ENCODE measurements around the gene MBD2. TPM values are rescaled to one million over a fixed set of nuclear protein-coding genes. Genes with fewer than 3 reads are reported as not detected.

The MBD2 gene
- total and polyA plus RNA-seq, 2 donors (not counting 1 experiment from before 2014, with no cell fraction given) = 53.0 to 134 TPM

GRCh38 chr18:54250846-54251261 lies 26.4 kb upstream of the MBD2 start:
- Histone ChIP-seq H3K79me2 (ENCODE audit: control insufficient read depth, insufficient read depth, low read length) (no peaks in the 10 kb centered on the region), H3K4me2 (replicated peaks; ENCODE audit: low read depth, low read length, poor library complexity, severe bottlenecking) (peak overlapping the region; percentile 66), H4K20me1 (ENCODE audit: control insufficient read depth, insufficient read depth, low read length, poor library complexity, severe bottlenecking) (no peaks in the 10 kb centered on the region), H3K27me3 (replicated peaks in 1 of 4; ENCODE audit: control extremely low read depth in 1 of 4, control insufficient read depth in 3 of 4, insufficient read depth in 4 of 4, low read length in 3 of 4) (no peaks in the 10 kb centered on the region), H3K9ac (ENCODE audit: low read length) (peak overlapping the region; percentile 43), H3K9me3 (ENCODE audit: control extremely low read depth in 1 of 3, control insufficient read depth in 2 of 3, insufficient read depth in 1 of 3, low read length in 2 of 3) (no peaks in the 10 kb centered on the region), H3K27ac (ENCODE audit: low read length in 2 of 2) (peak overlapping the region; percentile 27 to 48), H2AFZ (ENCODE audit: insufficient read depth, low read depth, low read length, poor library complexity, severe bottlenecking) (no peak overlapping the region), H3K4me1 (ENCODE audit: control insufficient read depth in 2 of 2, insufficient read depth in 2 of 2, low read length in 2 of 2) (peaks cover 41 to 44% of the 10 kb centered on the region in 2 donors), H3K36me3 (replicated peaks in 1 of 2; ENCODE audit: control extremely low read depth in 1 of 2, control insufficient read depth in 1 of 2, extremely low read depth in 1 of 2, insufficient read depth in 2 of 2, low read length in 1 of 2) (no peaks in the 10 kb centered on the region), H3K4me3 (ENCODE audit: control extremely low read depth in 1 of 5, extremely low read depth in 1 of 5, insufficient read depth in 1 of 5, low read depth in 2 of 5, low read length in 4 of 5) (peak overlapping the region in 2 of 5 experiments; percentile 24 to 39)
- peak overlapping the region; percentile 57 for H3K27ac Mint-ChIP-seq
- DNase-seq = peak; percentile 37
- no peaks in the 10 kb centered on the region for H3K9me3 Mint-ChIP-seq (ENCODE audit: insufficient read depth)
- peaks cover 46% of the 10 kb centered on the region for H3K4me1 Mint-ChIP-seq
- ATAC-seq (ENCODE audit: low read depth) = peak; percentile 64
- POLR2A ChIA-PET = interaction anchor here (0.6 to 2.5 kb wide), 3 partner anchors 19 to 41 kb away, joined by 7 to 9 read pairs (median 8); partner anchors contain the start of genes MBD2 and POLI
- WGBS (ENCODE audit: insufficient coverage) = no CpG with 5 or more reads among the region's 2 CpGs
- CTCF ChIA-PET = interaction anchor here (1.2 to 4.2 kb wide), 4 partner anchors 10 to 26 kb away, joined by 4 to 22 read pairs (median 6); partner anchors contain the start of genes MBD2 and POLI
- TF ChIP-seq EZH2 (IDR thresholded peaks at IDR 0.05; ENCODE audit: borderline replicate concordance, insufficient read depth, low read depth, low read length, poor library complexity, severe bottlenecking) (no peak), CTCF (IDR thresholded peaks at IDR 0.05) (no peak)
- H3K27me3 Mint-ChIP-seq = no peaks in the 10 kb centered on the region
- H3K4me3 Mint-ChIP-seq = peak overlapping the region; percentile 67
- intact Hi-C loops (cut with micrococcal nuclease) = loop anchor here (1.0 kb wide), 3 partner anchors 11 to 27 kb away; partner anchors contain the start of genes MBD2 and POLI

- H3K27ac ChIP-seq (ENCODE audit: low read length in 2 of 2) = peak overlapping the region; percentile 70 to 76
- ATAC-seq (ENCODE audit: low read depth) = no peak
These were observed 23.2 kb upstream of the MBD2 start for GRCh38 chr18:54247511-54248175.

More at GRCh38 chr18:54247511-54248175, 23.2 kb upstream of the MBD2 start:
- H3K79me2 ChIP-seq (ENCODE audit: control insufficient read depth, insufficient read depth, low read length) = no peaks in the 10 kb centered on the region
- no peaks in the 10 kb centered on the region for H3K9me3 ChIP-seq (ENCODE audit: control extremely low read depth in 1 of 3, control insufficient read depth in 2 of 3, insufficient read depth in 1 of 3, low read length in 2 of 3)
- no peaks in the 10 kb centered on the region for H3K27me3 ChIP-seq (replicated peaks in 1 of 4; ENCODE audit: control extremely low read depth in 1 of 4, control insufficient read depth in 3 of 4, insufficient read depth in 4 of 4, low read length in 3 of 4)
- Mint-ChIP-seq H3K9me3 (ENCODE audit: insufficient read depth) (no peaks in the 10 kb centered on the region), H3K27ac (peak overlapping the region; percentile 93), H3K4me3 (peak overlapping the region; percentile 60), H3K4me1 (peaks cover 42% of the 10 kb centered on the region), H3K27me3 (no peaks in the 10 kb centered on the region)
- no peak for DNase-seq
- H2AFZ ChIP-seq (ENCODE audit: insufficient read depth, low read depth, low read length, poor library complexity, severe bottlenecking) = peak overlapping the region; percentile 73
- H3K4me3 ChIP-seq (ENCODE audit: control extremely low read depth in 1 of 5, extremely low read depth in 1 of 5, insufficient read depth in 1 of 5, low read depth in 2 of 5, low read length in 4 of 5) = peak overlapping the region in 2 of 5 experiments; percentile 1 to 4
- intact Hi-C loops (cut with micrococcal nuclease) = loop anchor here (1.0 kb wide), 1 partner anchor 23 kb away; the partner anchor contains the start of gene MBD2
- H4K20me1 ChIP-seq (ENCODE audit: control insufficient read depth, insufficient read depth, low read length, poor library complexity, severe bottlenecking) = no peaks in the 10 kb centered on the region
- WGBS (ENCODE audit: insufficient coverage) = no CpG with 5 or more reads among the region's 9 CpGs
- POLR2A ChIA-PET = interaction anchor here (0.6 to 1.3 kb wide), 4 partner anchors 21 to 1083 kb away, joined by 3 to 5 read pairs (median 4); partner anchors contain the start of genes MBD2 and POLI
- H3K4me2 ChIP-seq (replicated peaks; ENCODE audit: low read depth, low read length, poor library complexity, severe bottlenecking) = peak overlapping the region; percentile 39
- TF ChIP-seq CTCF (IDR thresholded peaks at IDR 0.05) (no peak), EZH2 (IDR thresholded peaks at IDR 0.05; ENCODE audit: borderline replicate concordance, insufficient read depth, low read depth, low read length, poor library complexity, severe bottlenecking) (no peak)
- CTCF ChIA-PET = interaction anchor here (0.6 to 1.2 kb wide), 6 partner anchors 12 to 24 kb away, joined by 3 to 11 read pairs (median 5); partner anchors contain the start of gene POLI
- peaks cover 39 to 44% of the 10 kb centered on the region in 2 donors for H3K4me1 ChIP-seq (ENCODE audit: control insufficient read depth in 2 of 2, insufficient read depth in 2 of 2, low read length in 2 of 2)
- H3K9ac ChIP-seq (ENCODE audit: low read length) = peak overlapping the region; percentile 6
- no peaks in the 10 kb centered on the region for H3K36me3 ChIP-seq (replicated peaks in 1 of 2; ENCODE audit: control extremely low read depth in 1 of 2, control insufficient read depth in 1 of 2, extremely low read depth in 1 of 2, insufficient read depth in 2 of 2, low read length in 1 of 2)
